ENCODE results near the gene BAIAP2L2. TPM values are rescaled to one million over a fixed set of nuclear protein-coding genes. Genes with fewer than 3 reads are reported as not detected.
"Not testable (repeated sequence)": the region's sequence is repeated elsewhere in the genome, so short reads cannot be mapped to it uniquely, and the experiment has no call there.

The BAIAP2L2 gene
- total RNA-seq, 1 experiment from 2014 or later = 51.2 TPM

DNA sequence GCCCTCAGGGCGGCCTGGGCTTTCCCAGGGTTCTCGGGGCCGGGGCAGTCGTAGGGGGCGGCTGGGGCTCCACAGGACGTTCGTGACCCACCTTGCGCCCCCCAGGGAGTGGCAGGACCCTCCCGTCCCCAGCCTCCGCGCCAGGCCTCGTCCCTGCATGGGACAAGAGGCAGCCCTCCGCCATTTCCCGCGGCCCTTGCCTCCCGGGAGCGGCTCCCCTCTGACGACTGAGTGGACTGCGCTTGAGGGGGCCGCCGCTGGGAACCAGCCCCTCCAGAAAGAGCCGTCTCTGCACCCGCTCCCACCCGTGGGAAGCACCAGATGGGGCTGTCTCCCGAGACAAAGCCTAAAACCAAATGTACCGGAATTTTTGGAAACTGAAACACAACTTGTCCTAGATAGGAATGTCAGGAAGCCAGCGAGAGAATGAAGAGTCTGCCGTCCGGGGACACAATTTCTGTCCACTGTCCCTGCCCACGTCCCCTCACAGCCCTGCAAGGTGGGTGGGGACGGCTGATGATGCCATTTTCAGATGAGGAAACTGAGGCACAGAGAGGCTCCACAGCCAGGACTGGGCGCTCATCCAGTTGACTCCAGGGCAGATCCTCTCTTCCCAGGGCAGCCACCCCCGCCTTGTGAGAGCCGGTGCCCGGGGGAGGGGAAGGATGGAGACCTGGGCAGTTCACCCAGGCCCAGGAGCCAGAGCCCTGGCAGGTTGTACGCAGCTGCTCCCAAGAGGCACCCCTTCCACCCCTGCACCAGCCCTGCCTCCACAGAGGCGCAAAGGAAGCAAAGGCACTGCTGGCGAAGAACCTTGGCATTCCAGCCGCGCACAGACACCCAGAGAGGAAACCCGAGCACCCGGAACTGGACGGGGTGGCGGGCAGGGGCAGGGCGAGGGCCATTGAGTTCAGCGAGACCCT is 71.3 kb downstream of the BAIAP2L2 start:
- Mint-ChIP-seq H3K9me3 (ENCODE audit: low read depth, unreplicated experiment) (no peaks in the 10 kb centered on the region), H3K27ac (ENCODE audit: unreplicated experiment) (no peak overlapping the region), H3K27me3 (ENCODE audit: unreplicated experiment) (peaks cover 20% of the 10 kb centered on the region), H3K4me3 (ENCODE audit: low read depth, unreplicated experiment) (no peak overlapping the region), H3K4me1 (ENCODE audit: low read depth, unreplicated experiment) (peaks cover 12% of the 10 kb centered on the region), H3K36me3 (ENCODE audit: insufficient read depth, unreplicated experiment) (peaks cover 8% of the 10 kb centered on the region)
- no TSS peak for BruUV-seq (replicated peaks)
- no peak for DNase-seq
- CTCF ChIA-PET = no interaction called here
- TF ChIP-seq, protein P1, sequence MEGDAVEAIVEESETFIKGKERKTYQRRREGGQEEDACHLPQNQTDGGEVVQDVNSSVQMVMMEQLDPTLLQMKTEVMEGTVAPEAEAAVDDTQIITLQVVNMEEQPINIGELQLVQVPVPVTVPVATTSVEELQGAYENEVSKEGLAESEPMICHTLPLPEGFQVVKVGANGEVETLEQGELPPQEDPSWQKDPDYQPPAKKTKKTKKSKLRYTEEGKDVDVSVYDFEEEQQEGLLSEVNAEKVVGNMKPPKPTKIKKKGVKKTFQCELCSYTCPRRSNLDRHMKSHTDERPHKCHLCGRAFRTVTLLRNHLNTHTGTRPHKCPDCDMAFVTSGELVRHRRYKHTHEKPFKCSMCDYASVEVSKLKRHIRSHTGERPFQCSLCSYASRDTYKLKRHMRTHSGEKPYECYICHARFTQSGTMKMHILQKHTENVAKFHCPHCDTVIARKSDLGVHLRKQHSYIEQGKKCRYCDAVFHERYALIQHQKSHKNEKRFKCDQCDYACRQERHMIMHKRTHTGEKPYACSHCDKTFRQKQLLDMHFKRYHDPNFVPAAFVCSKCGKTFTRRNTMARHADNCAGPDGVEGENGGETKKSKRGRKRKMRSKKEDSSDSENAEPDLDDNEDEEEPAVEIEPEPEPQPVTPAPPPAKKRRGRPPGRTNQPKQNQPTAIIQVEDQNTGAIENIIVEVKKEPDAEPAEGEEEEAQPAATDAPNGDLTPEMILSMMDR (IDR thresholded peaks at IDR 0.05; ENCODE audit: unreplicated experiment) = no peak
- intact Hi-C loops (cut with micrococcal nuclease; ENCODE audit: unreplicated experiment) = no loop called here

DNA sequence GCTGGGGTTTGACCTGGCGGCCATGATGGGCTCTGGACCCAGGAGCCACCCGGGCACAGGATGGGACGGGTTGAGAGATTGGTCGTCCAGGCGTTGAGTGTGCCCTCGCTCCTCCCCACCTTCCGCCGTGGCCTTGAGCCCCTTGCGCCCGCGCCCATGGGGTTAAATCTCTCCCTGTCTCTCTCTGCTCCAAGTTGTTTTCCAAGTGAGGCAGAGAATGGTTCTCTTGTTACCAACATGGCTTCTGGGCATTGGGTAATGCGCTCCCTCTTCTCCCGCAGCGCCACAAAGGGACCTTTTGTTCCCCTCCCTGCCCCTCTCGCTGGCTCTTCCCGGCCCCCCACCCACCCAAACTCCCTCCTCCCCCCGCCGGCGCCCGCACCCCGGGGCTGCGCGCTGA is 72.1 kb downstream of the BAIAP2L2 start:
- Mint-ChIP-seq H3K4me3 (ENCODE audit: low read depth, unreplicated experiment) (no peak overlapping the region), H3K9me3 (ENCODE audit: low read depth, unreplicated experiment) (no peaks in the 10 kb centered on the region), H3K27ac (ENCODE audit: unreplicated experiment) (no peak overlapping the region), H3K36me3 (ENCODE audit: insufficient read depth, unreplicated experiment) (peaks cover 13% of the 10 kb centered on the region), H3K27me3 (ENCODE audit: unreplicated experiment) (peaks cover 20% of the 10 kb centered on the region), H3K4me1 (ENCODE audit: low read depth, unreplicated experiment) (peaks cover 18% of the 10 kb centered on the region)
- no TSS peak for BruUV-seq (replicated peaks)
- CTCF ChIA-PET = no interaction called here
- intact Hi-C loops (cut with micrococcal nuclease; ENCODE audit: unreplicated experiment) = no loop called here
- no peak for DNase-seq
- TF ChIP-seq, protein P1 (IDR thresholded peaks at IDR 0.05; ENCODE audit: unreplicated experiment) = no peak

DNA sequence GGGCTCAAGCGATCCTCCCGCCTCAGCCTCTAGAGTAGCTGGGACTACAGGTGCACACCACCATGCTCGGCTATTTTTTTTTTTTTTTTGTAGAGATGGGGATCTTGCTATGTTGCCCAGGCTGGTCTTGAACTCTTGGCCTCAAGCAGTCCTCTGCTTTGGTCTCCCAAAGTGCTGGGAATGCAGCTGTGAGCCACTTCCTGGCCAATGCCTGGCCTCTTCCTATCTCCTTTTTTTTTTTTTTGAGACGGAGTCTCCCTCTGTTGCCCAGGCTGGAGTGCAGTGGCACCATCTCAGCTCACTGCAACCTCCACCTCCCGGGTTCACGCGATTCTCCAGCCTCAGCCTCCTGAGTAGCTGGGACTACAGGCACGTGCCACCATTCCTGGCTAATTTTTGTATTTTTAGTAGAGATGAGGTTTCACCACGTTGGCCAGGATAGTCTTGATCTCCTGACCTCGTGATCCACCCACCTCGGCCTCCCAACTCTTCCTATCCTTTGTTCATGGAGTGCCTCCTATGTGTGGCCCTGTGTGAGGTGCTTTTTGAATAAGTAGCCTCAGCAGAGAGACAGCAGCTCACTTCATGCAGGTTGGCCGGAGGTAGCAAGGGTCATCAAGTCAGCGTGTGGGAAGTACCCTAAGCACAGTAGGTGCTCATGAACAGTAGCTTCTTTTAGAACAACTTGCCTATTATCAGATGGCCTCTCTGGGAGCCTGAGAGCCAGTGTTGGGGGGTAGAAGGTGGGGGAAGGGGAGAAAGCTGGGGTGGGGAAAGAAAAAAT is 72.9 kb downstream of the BAIAP2L2 start:
- Mint-ChIP-seq H3K36me3 (ENCODE audit: insufficient read depth, unreplicated experiment) (peaks cover 13% of the 10 kb centered on the region), H3K4me1 (ENCODE audit: low read depth, unreplicated experiment) (peaks cover 18% of the 10 kb centered on the region), H3K27me3 (ENCODE audit: unreplicated experiment) (peaks cover 20% of the 10 kb centered on the region)
- H3K27ac Mint-ChIP-seq (ENCODE audit: unreplicated experiment); intact Hi-C loops (cut with micrococcal nuclease; ENCODE audit: unreplicated experiment); H3K9me3 Mint-ChIP-seq (ENCODE audit: low read depth, unreplicated experiment); BruUV-seq (replicated peaks); DNase-seq; H3K4me3 Mint-ChIP-seq (ENCODE audit: low read depth, unreplicated experiment): not testable (repeated sequence)
- CTCF ChIA-PET = interaction anchor here (0.6 to 0.7 kb wide), 2 partner anchors 43 to 91 kb away, joined by 3 to 5 read pairs; no protein-coding TSS in a partner anchor

DNA sequence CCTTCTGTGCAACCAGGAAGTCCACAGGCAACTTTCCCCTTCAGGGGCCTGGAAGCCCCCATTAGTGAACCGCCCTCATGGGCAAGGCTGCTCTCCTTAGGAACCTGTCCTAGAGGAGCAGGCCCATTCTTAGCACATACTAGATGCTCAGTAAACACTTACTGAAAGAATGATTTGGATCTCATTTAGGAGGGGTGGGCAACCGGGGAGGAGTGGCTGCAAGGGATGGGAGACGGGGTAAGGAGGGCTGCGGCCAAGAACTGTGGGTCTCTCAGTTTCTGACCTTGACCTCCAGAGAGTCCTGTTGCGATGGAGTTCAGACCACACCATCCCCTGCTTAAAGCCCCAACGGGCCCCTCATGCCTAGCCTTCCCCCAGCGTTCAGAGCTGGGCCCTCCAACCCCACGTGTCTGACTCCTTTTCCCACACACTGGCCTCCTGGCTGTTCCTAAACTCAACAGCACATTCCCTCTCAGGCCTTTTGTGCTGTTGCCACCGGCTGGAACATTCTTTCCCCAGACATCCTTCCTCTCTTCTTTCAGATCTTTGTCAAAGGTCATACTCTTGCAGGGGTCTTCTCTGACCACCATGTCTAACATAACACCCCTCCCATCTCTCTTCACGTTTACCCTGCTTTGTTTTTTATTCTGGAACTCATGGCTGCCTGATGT is 74.0 kb downstream of the BAIAP2L2 start:
- Mint-ChIP-seq H3K4me1 (ENCODE audit: low read depth, unreplicated experiment) (peaks cover 18% of the 10 kb centered on the region), H3K9me3 (ENCODE audit: low read depth, unreplicated experiment) (no peaks in the 10 kb centered on the region), H3K4me3 (ENCODE audit: low read depth, unreplicated experiment) (no peak overlapping the region), H3K27ac (ENCODE audit: unreplicated experiment) (no peak overlapping the region), H3K27me3 (ENCODE audit: unreplicated experiment) (peaks cover 15% of the 10 kb centered on the region), H3K36me3 (ENCODE audit: insufficient read depth, unreplicated experiment) (peaks cover 13% of the 10 kb centered on the region)
- intact Hi-C loops (cut with micrococcal nuclease; ENCODE audit: unreplicated experiment) = no loop called here
- DNase-seq = no peak
- TF ChIP-seq, protein P1 (IDR thresholded peaks at IDR 0.05; ENCODE audit: unreplicated experiment) = no peak
- CTCF ChIA-PET = no interaction called here
- no TSS peak for BruUV-seq (replicated peaks)
